CD4-positive, alpha-beta T cell treated with Interferon gamma for 1 hour (primary cell): ENCODE results near the gene SULT6B1.

ENCODE experiments used
- DNase-seq: peaks from one replicate; pipeline ENCODE4 v3.0.0-alpha.2; 2020

Gene SULT6B1

GRCh38 chr2:37146062-37146461 lies 42.4 kb downstream of the SULT6B1 start:
- no peak for DNase-seq

- no peak for DNase-seq
These were observed 44.5 kb downstream of the SULT6B1 start for GRCh38 chr2:37143974-37144373.

GRCh38 chr2:37142546-37142945 lies 45.9 kb downstream of the SULT6B1 start:
- no peak for DNase-seq

GRCh38 chr2:37132914-37133313 lies 55.6 kb downstream of the SULT6B1 start:
- DNase-seq, result no peak

GRCh38 chr2:37125416-37125815 lies 63.1 kb downstream of the SULT6B1 start:
- no peak for DNase-seq

GRCh38 chr2:37119157-37119556 lies 69.3 kb downstream of the SULT6B1 start:
- no peak for DNase-seq
